DND-41 (cell line): Measurements from ENCODE around the gene FBXW5.

Source experiments
- EZH2 ChIP-seq: IDR thresholded peaks from 3 replicates; pipeline ENCODE4 v1.6.1; 2012; ENCODE audit warnings: borderline replicate concordance, low read depth, mild to moderate bottlenecking, moderate library complexity, low read length, inconsistent platforms; ENCODE audit not compliant: severe bottlenecking
- TF ChIP-seq, protein P1 (sequence below): IDR thresholded peaks from 2 replicates; pipeline ENCODE4 v1.5.1; 2012; ENCODE audit warnings: borderline replicate concordance, low read length, moderate library complexity, mild to moderate bottlenecking; ENCODE audit not compliant: poor library complexity, severe bottlenecking; ENCODE audit errors: extremely low read depth

DNA sequence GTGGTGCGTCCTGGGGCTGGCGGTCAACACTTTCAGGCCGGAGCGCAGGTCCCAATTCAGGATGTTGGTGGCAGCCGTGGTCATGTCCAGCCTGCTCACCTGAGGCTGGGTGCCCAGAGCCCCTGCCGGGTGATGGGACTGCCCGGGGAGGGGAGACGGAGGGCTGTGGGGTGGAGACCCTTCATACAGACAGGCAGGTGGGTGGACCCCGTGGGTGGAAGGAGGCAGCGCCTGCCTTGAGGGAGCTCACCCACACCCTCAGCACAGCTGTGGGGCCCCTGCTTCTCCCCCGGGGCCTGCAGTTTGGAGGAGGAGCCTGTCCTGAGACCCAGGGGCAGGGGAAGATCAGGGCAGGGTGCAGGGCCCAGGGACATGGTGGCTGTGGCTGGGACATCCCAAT is 25.8 kb upstream of the FBXW5 start:
- TF ChIP-seq, protein P1, sequence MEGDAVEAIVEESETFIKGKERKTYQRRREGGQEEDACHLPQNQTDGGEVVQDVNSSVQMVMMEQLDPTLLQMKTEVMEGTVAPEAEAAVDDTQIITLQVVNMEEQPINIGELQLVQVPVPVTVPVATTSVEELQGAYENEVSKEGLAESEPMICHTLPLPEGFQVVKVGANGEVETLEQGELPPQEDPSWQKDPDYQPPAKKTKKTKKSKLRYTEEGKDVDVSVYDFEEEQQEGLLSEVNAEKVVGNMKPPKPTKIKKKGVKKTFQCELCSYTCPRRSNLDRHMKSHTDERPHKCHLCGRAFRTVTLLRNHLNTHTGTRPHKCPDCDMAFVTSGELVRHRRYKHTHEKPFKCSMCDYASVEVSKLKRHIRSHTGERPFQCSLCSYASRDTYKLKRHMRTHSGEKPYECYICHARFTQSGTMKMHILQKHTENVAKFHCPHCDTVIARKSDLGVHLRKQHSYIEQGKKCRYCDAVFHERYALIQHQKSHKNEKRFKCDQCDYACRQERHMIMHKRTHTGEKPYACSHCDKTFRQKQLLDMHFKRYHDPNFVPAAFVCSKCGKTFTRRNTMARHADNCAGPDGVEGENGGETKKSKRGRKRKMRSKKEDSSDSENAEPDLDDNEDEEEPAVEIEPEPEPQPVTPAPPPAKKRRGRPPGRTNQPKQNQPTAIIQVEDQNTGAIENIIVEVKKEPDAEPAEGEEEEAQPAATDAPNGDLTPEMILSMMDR, result no peak
- no peak for TF ChIP-seq EZH2
